ENCODE data around the gene LYZL2.
"Not testable (repeated sequence)": the region's sequence is repeated elsewhere in the genome, so short reads cannot be mapped to it uniquely, and the experiment has no call there.

LYZL2 gene

GRCh38 chr10:30630571-30630970 lies 1.0 kb upstream of the LYZL2 start (continued):
- TF ChIP-seq CREB5 (CRISPR knock-in tag; IDR thresholded peaks at IDR 0.05; ENCODE audit: low read depth): no peak
- no peak for TF ChIP-seq TOX (CRISPR knock-in tag; IDR thresholded peaks at IDR 0.05; ENCODE audit: borderline replicate concordance)
- TF ChIP-seq CSRNP3 (CRISPR knock-in tag; IDR thresholded peaks at IDR 0.05): no peak
- TF ChIP-seq SNAI2 (CRISPR knock-in tag; IDR thresholded peaks at IDR 0.05): no peak
- TF ChIP-seq ZNF70 (CRISPR knock-in tag; IDR thresholded peaks at IDR 0.05): no peak
- no peak for TF ChIP-seq PPARA (CRISPR knock-in tag; IDR thresholded peaks at IDR 0.05; ENCODE audit: borderline replicate concordance)

GRCh38 chr10:30628576-30628975 lies 977 bp downstream of the LYZL2 start:
- ATAC-seq: not testable (repeated sequence)

- not testable (repeated sequence) for ATAC-seq
These were observed 2.7 kb downstream of the LYZL2 start for GRCh38 chr10:30626837-30627236.

GRCh38 chr10:30626196-30626595 lies 3.4 kb downstream of the LYZL2 start:
- ATAC-seq: not testable (repeated sequence)

GRCh38 chr10:30625080-30625479 lies 4.5 kb downstream of the LYZL2 start:
- ATAC-seq: no peak
- TF ChIP-seq CSDC2 (CRISPR knock-in tag; IDR thresholded peaks at IDR 0.05) (no peak), PATZ1 (CRISPR knock-in tag; IDR thresholded peaks at IDR 0.05; ENCODE audit: borderline replicate concordance) (no peak), ZNF565 (CRISPR knock-in tag; conservative IDR thresholded peaks at IDR 0.05; ENCODE audit: low read depth) (no peak), POU6F1 (CRISPR knock-in tag; IDR thresholded peaks at IDR 0.05; ENCODE audit: borderline replicate concordance, low read depth) (no peak), OSR1 (CRISPR knock-in tag; IDR thresholded peaks at IDR 0.05) (no peak), ZFP3 (CRISPR knock-in tag; IDR thresholded peaks at IDR 0.05) (no peak), RARB (CRISPR knock-in tag; IDR thresholded peaks at IDR 0.05) (no peak), ZC3H10 (CRISPR knock-in tag; IDR thresholded peaks at IDR 0.05) (no peak), TSHZ2 (CRISPR knock-in tag; IDR thresholded peaks at IDR 0.05) (no peak), ZFP30 (CRISPR knock-in tag; IDR thresholded peaks at IDR 0.05) (no peak), PPARA (CRISPR knock-in tag; IDR thresholded peaks at IDR 0.05; ENCODE audit: borderline replicate concordance) (no peak), ISL1 (CRISPR knock-in tag; IDR thresholded peaks at IDR 0.05) (no peak), TCF4 (CRISPR knock-in tag; IDR thresholded peaks at IDR 0.05; ENCODE audit: borderline replicate concordance) (no peak)
